ENCODE measurements around the gene HPS1. TPM values are rescaled to one million over a fixed set of nuclear protein-coding genes. Genes with fewer than 3 reads are reported as not detected.
A peak's percentile ranks its signal among the peaks of the same experiment; 100 is the strongest.

Gene HPS1
- total and polyA plus RNA-seq, 2 of the 4 experiments (the other 2 are of a cell fraction): 14.0 to 55.2 TPM

DNA sequence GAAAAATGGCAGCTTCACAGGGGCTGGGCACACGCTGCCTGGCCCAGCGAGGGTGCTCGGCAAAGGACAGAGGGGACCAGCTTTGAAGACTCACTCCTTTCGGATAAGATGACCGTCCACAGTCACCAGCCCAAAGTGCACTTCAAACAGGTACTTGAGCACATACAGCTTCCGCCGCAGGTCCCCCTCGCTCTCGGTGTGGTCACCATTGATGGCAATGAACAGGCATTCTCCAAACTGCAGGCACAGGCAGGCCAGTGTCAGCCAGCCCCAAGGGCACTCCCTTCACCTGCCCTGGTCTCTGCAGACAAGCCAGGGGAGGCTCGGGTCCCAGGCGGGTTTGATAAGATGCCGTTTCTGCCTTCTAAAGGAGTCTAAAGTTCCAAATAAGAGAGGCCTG is 11.6 kb downstream of the HPS1 start:
- peak overlapping the region; percentile 2 for H2BK5ac ChIP-seq (ENCODE audit: low read depth, low read length, poor library complexity, severe bottlenecking)
- H4K8ac ChIP-seq (ENCODE audit: low read depth in 2 of 2, low read length in 2 of 2): no peak overlapping the region
- no peak overlapping the region for H2AFZ ChIP-seq (replicated peaks; ENCODE audit: low read length, poor library complexity)
- H3K14ac ChIP-seq (replicated peaks; ENCODE audit: low read depth, low read length): no peak overlapping the region
- H2AK5ac ChIP-seq (ENCODE audit: low read depth, low read length): peak overlapping the region; percentile 44; the same call in 1 of the 2 replicates
- WGBS, 2 experiments (ENCODE audit: extremely low coverage in 2 of 2, insufficient read length in 1 of 2): 96% methylated on average over 10 of the region's 12 CpGs; no CpG with 5 or more reads in 1 of the 2 experiments
- no peak overlapping the region for H2BK15ac ChIP-seq (ENCODE audit: low read depth, low read length)
- H3K56ac ChIP-seq (ENCODE audit: extremely low read depth, insufficient read depth, low read length): no peak overlapping the region
- dilution Hi-C loops (cut with HindIII; ENCODE audit: low sequenced_read_pairs, unreplicated experiment) (no loop called here), intact Hi-C loops (cut with micrococcal nuclease) (no loop called here), in situ Hi-C loops (cut with MboI; ENCODE audit: low sequenced_read_pairs) (no loop called here)
- H3K9me3 ChIP-seq (ENCODE audit: control insufficient read depth, insufficient read depth, low read length): no peaks in the 10 kb centered on the region
- peaks cover 15% of the 10 kb centered on the region for H3K9me1 ChIP-seq (ENCODE audit: insufficient read depth, low read length)
- no peak overlapping the region for H3K4me2 ChIP-seq (ENCODE audit: low read depth, low read length)
- peaks cover 3 to 7% of the 10 kb centered on the region in 2 experiments; a peak in 2 of 4 replicates for H3K79me1 ChIP-seq (ENCODE audit: low read depth in 1 of 2, low read length in 2 of 2)
- no peak for DNase-seq
- TF ChIP-seq FOS (IDR thresholded peaks at IDR 0.05; ENCODE audit: low read depth, low read length) (no peak), RCOR1 (IDR thresholded peaks at IDR 0.05; ENCODE audit: insufficient replicate concordance, low read length) (no peak), NFE2L2 (IDR thresholded peaks at IDR 0.05; ENCODE audit: low read depth, low read length) (no peak)
- TF ChIP-seq, protein P1, sequence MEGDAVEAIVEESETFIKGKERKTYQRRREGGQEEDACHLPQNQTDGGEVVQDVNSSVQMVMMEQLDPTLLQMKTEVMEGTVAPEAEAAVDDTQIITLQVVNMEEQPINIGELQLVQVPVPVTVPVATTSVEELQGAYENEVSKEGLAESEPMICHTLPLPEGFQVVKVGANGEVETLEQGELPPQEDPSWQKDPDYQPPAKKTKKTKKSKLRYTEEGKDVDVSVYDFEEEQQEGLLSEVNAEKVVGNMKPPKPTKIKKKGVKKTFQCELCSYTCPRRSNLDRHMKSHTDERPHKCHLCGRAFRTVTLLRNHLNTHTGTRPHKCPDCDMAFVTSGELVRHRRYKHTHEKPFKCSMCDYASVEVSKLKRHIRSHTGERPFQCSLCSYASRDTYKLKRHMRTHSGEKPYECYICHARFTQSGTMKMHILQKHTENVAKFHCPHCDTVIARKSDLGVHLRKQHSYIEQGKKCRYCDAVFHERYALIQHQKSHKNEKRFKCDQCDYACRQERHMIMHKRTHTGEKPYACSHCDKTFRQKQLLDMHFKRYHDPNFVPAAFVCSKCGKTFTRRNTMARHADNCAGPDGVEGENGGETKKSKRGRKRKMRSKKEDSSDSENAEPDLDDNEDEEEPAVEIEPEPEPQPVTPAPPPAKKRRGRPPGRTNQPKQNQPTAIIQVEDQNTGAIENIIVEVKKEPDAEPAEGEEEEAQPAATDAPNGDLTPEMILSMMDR (conservative IDR thresholded peaks at IDR 0.05; ENCODE audit: low read depth, low read length): no peak
- H3K18ac ChIP-seq (ENCODE audit: low read depth, low read length): no peak overlapping the region
- peaks cover 54% of the 10 kb centered on the region for H3K36me3 ChIP-seq (ENCODE audit: control insufficient read depth, insufficient read depth, low read length)
- H4K91ac ChIP-seq (ENCODE audit: insufficient read depth, low read depth, low read length): no peak overlapping the region
- no peak overlapping the region for H3K4me3 ChIP-seq (ENCODE audit: insufficient read depth, low read depth, low read length)
- H3K23ac ChIP-seq (ENCODE audit: low read depth, low read length): no peak overlapping the region
- H4K20me1 ChIP-seq (ENCODE audit: insufficient read depth, low read length): no peaks in the 10 kb centered on the region
- H2BK20ac ChIP-seq (ENCODE audit: low read depth, low read length): no peak overlapping the region
- no peak overlapping the region for H2BK120ac ChIP-seq (ENCODE audit: low read depth, low read length)
- H3K4ac ChIP-seq (ENCODE audit: low read depth, low read length): peak overlapping the region; percentile 16; the same call in 1 of the 2 replicates
- BruUV-seq (replicated peaks): no TSS peak
- ChIA-PET CTCF (interaction anchor here (1.6 kb wide), 1 partner anchor 9 kb away, joined by 7 read pairs; no protein-coding TSS in a partner anchor), POLR2A (ENCODE audit: unreplicated experiment) (no interaction called here)
- peaks cover 9% of the 10 kb centered on the region; the same call in 1 of the 2 replicates for H3K4me1 ChIP-seq (ENCODE audit: control insufficient read depth, insufficient read depth, low read length)
- H4K5ac ChIP-seq (ENCODE audit: low read depth, low read length): no peak overlapping the region
- ATAC-seq (ENCODE audit: low read depth): no peak
- no peaks in the 10 kb centered on the region for H3K27me3 ChIP-seq (ENCODE audit: control insufficient read depth, insufficient read depth, low read length)
- peak overlapping the region; percentile 34 for H2AK9ac ChIP-seq (replicated peaks; ENCODE audit: low read depth, low read length, poor library complexity)
- H3K9ac ChIP-seq (ENCODE audit: low read depth, low read length): no peak overlapping the region
- no peak overlapping the region for H3K27ac ChIP-seq (ENCODE audit: insufficient read depth, low read length)

Measured in IMR-90 (cell line).